ENCODE measurements around the gene CCDC187. TPM values are rescaled to one million over a fixed set of nuclear protein-coding genes. Genes with fewer than 3 reads are reported as not detected.

CCDC187 gene
- total RNA-seq, 2 donors from 2014 or later, result not detected

DNA sequence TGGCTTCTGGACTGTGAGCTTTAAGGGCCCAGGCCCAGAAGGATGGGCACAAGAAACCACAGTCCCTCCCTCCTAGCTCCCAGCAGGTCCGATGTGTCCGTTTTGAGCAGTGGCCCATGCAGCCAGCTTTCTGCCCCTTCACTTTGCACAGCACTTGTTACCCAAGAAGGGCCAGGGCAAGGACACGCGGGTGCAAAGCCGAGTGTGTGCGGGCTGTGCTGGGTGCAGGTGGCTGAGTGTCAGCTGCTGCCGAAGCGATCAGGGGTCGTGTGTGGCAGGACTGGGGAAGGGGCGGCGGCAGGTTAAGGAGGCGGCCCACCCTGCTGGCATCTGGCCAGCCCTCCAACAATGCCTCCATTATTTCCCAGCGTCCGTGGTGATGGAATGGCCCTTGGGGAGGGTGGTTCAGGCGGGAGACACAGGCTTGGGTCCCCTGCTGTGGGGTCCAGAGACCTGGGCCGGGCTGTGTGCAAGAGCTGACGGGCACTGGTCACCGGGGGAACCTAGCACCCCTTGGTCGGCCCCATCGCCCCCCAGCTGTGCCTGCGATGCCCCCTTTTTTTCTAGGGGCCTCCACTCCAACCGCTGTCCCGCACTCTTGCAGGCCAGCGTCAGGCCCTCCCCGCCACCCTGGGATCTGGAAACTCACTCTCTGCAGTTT, 99.6 kb downstream of the CCDC187 start:
- Mint-ChIP-seq H3K9me3 (no peaks in the 10 kb centered on the region), H3K4me3 (no peak overlapping the region), H3K4me1 (ENCODE audit: low read depth) (no peaks in the 10 kb centered on the region), H3K36me3 (ENCODE audit: insufficient read depth in 2 of 2) (peaks cover 4% of the 10 kb centered on the region in 2 donors), H3K27me3 (ENCODE audit: low read depth) (peaks cover 23% of the 10 kb centered on the region), H3K27ac (no peak overlapping the region)
- DNase-seq (no peak), ATAC-seq (replicated peaks in 1 of 2) (no peak)

- H3K27me3 Mint-ChIP-seq (ENCODE audit: low read depth), result peaks cover 23% of the 10 kb centered on the region
- DNase-seq (no peak), ATAC-seq (replicated peaks in 1 of 2) (no peak)
- H3K4me1 Mint-ChIP-seq (ENCODE audit: low read depth), result no peaks in the 10 kb centered on the region
- no peaks in the 10 kb centered on the region for H3K9me3 Mint-ChIP-seq
- no peak overlapping the region for H3K4me3 Mint-ChIP-seq
- H3K27ac Mint-ChIP-seq, result no peak overlapping the region
- H3K36me3 Mint-ChIP-seq (ENCODE audit: insufficient read depth in 2 of 2), result peaks cover 4% of the 10 kb centered on the region in 2 donors
These were observed 100.3 kb downstream of the CCDC187 start for GRCh38 chr9:136203408-136204144.

DNA sequence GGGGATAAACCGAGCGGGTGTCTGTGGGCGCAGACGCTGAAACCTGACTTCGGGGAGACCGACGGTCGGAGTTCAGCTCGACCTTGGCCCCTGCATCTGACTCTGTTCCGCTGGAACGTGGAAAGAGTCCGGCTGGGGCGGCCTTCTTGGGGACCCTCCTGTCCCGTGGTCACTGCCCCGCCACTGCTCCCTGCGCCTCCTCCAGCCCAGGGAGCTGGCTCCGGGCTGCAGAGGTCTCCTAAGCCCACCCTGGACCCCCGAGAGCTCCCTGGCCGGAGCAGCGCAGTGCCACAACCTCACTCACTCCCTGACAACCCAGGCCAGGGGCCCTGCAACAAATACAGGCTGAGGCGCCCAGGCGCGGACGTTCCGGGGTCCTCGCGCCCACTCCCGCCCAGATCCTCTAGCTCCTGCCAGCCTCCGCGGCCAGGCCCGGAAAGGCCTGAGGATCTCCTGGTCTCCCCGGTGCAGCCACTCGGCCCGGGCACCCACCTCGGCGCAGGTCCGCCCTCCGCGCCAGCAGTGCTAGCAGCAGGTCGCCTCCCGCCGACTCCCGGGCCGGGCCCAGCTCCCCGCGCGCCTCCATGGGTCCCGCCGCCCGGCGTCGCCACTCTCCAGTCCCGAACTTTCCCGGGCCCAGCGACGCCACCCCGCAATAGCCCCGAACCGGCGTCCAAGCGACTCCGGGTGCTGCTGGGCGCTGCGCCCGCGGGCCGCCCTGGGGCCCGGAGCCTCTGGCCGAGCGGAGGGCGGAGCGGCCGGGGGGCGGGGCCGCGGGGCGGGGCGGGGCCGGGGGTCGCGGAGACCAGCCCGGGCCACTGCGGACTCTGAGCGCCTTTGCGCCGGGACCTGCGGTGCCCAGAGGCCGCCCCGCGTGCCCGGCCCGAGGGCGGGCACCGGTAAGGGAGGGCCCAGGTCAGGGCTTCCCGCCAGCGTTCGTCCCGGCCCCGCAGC, 101.2 kb downstream of the CCDC187 start:
- ATAC-seq (replicated peaks in 1 of 2) (no peak), DNase-seq (no peak)
- no peaks in the 10 kb centered on the region for H3K4me1 Mint-ChIP-seq (ENCODE audit: low read depth)
- H3K27ac Mint-ChIP-seq, result no peak overlapping the region
- H3K9me3 Mint-ChIP-seq, result no peaks in the 10 kb centered on the region
- H3K36me3 Mint-ChIP-seq (ENCODE audit: insufficient read depth in 2 of 2), result peaks cover 3 to 4% of the 10 kb centered on the region in 2 donors
- H3K27me3 Mint-ChIP-seq (ENCODE audit: low read depth), result peaks cover 27% of the 10 kb centered on the region
- no peak overlapping the region for H3K4me3 Mint-ChIP-seq

- peaks cover 0 to 3% of the 10 kb centered on the region in 2 donors for H3K36me3 Mint-ChIP-seq (ENCODE audit: insufficient read depth in 2 of 2)
- no peak overlapping the region for H3K4me3 Mint-ChIP-seq
- no peaks in the 10 kb centered on the region for H3K9me3 Mint-ChIP-seq
- DNase-seq, result no peak
- no peak overlapping the region for H3K27ac Mint-ChIP-seq
- H3K4me1 Mint-ChIP-seq (ENCODE audit: low read depth), result peaks cover 2% of the 10 kb centered on the region
- peaks cover 32% of the 10 kb centered on the region for H3K27me3 Mint-ChIP-seq (ENCODE audit: low read depth)
- ATAC-seq (replicated peaks in 1 of 2), result peak in 1 of 2 donors; percentile 24
These were observed 102.1 kb downstream of the CCDC187 start for GRCh38 chr9:136201609-136202453.

DNA sequence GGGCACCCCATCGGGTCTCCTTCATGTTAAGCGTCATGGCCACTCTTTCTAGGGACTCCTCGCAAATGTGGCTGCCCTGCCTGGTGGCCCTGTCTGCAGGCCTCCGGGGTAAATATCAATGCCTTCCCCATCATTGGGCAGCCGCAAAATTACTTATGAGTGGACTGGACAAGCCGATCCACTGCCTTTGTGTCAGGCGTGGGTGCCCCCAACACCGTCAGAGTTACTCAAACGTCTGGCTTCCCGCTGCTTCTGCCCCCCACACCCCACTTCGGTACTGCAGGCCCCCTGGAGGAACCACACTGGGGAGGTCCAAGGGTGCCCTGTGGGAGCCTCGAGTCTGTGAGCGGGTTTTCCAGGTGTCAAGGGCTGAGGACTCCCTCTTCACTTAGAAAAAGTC, 102.7 kb downstream of the CCDC187 start:
- DNase-seq, result no peak
- ATAC-seq (replicated peaks in 1 of 2), result no peak
- Mint-ChIP-seq H3K4me3 (no peak overlapping the region), H3K36me3 (ENCODE audit: insufficient read depth in 2 of 2) (no peaks in the 10 kb centered on the region), H3K9me3 (no peaks in the 10 kb centered on the region), H3K27ac (no peak overlapping the region), H3K4me1 (ENCODE audit: low read depth) (peaks cover 9% of the 10 kb centered on the region), H3K27me3 (ENCODE audit: low read depth) (peaks cover 38% of the 10 kb centered on the region)

DNA sequence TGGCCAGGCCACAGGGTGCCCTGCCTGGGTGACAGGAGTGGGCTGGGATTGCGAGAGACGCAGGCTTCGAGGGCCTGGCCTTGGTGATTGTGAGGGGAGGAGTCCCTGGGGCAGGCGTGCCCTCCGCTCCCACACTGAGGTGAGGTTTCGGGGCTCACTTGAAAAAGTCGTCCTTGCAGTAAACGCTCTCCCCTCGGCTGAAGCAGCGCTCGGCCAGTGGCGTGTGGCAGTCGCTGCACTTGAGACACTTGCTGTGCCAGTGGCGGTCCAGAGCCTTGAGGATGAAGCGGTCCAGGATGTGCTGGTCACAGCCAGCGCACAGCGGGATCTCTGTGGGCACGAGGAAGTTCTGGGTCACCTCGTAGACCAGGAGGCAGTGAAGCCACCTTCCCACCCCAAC, 103.5 kb downstream of the CCDC187 start:
- Mint-ChIP-seq H3K4me3 (no peak overlapping the region), H3K27ac (no peak overlapping the region), H3K9me3 (no peaks in the 10 kb centered on the region), H3K4me1 (ENCODE audit: low read depth) (peaks cover 10% of the 10 kb centered on the region), H3K27me3 (ENCODE audit: low read depth) (peaks cover 43% of the 10 kb centered on the region), H3K36me3 (ENCODE audit: insufficient read depth in 2 of 2) (no peaks in the 10 kb centered on the region)
- DNase-seq, result no peak
- no peak for ATAC-seq (replicated peaks in 1 of 2)

Other genes with a start within 250 kb of the CCDC187 start
- gene NACC2, start 208.8 kb downstream of the CCDC187 start, total RNA-seq, result 10 to 100 TPM in 1 of 2 donors, 1 to 10 TPM in 1; 8.4 to 13.7 TPM
- gene TMEM250, start 185.2 kb downstream of the CCDC187 start, total RNA-seq, result 10 to 100 TPM; 23.1 to 23.5 TPM
- under 1 TPM in 1 of 2 donors, not detected in 1; 0.17 TPM for gene LHX3, start 99.0 kb downstream of the CCDC187 start, total RNA-seq
- 10 to 100 TPM; 21.5 to 25.1 TPM for gene QSOX2, start 58.3 kb downstream of the CCDC187 start, total RNA-seq
- 10 to 100 TPM; 11.6 to 12.3 TPM for gene GPSM1, start 23.4 kb upstream of the CCDC187 start, total RNA-seq
- gene DNLZ, start 59.6 kb upstream of the CCDC187 start, total RNA-seq, result 10 to 100 TPM; 10.8 to 14.4 TPM
- gene CARD9, start 69.6 kb upstream of the CCDC187 start, total RNA-seq, result 1 to 10 TPM; 1.2 to 1.6 TPM
- gene SNAPC4, start 96.1 kb upstream of the CCDC187 start, total RNA-seq, result 10 to 100 TPM; 10.9 to 14.3 TPM
- 10 to 100 TPM; 47.2 to 70.6 TPM for gene ENTR1, start 106.5 kb upstream of the CCDC187 start, total RNA-seq
- gene PMPCA, start 106.6 kb upstream of the CCDC187 start, total RNA-seq, result 10 to 100 TPM; 61.9 to 62.7 TPM
- gene INPP5E, start 135.8 kb upstream of the CCDC187 start, total RNA-seq, result 10 to 100 TPM; 17.2 to 20.1 TPM
- gene SEC16A, start 178.9 kb upstream of the CCDC187 start, total RNA-seq, result 10 to 100 TPM; 69.5 to 74.5 TPM
- gene NOTCH1, start 242.0 kb upstream of the CCDC187 start, total RNA-seq, result 10 to 100 TPM; 71.6 to 84.2 TPM